HepG2 (cell line): ENCODE results near the gene PC. TPM values are rescaled to one million over a fixed set of nuclear protein-coding genes. Genes with fewer than 3 reads are reported as not detected.

Experiments used
- ATAC-seq: fragments of 200-7000 bp; cut with Tn5 transposase; 3 replicates; pipeline ENCODE4 v1.9.1; 2020; ENCODE audit warnings: mild to moderate bottlenecking, moderate library complexity
- BruUV-seq: library from RNA; stranded (reverse); fragments of 400-500 nt; replicated peaks from 2 replicates; lab custom pipeline; 2021; lab: Mats Ljungman, UMichigan
- CTCF ChIA-PET: fragments of 300-600 bp; formaldehyde crosslinking; extraction: SDS; loops from one replicate; lab custom pipeline; 2021; ENCODE audit warnings: low total read pairs, inconsistent platforms, low intra/inter-chr PET ratio; lab: Yijun Ruan, JAX
- POLR2A ChIA-PET: fragments of 350-600 bp; sonication (Branson Sonifier 250); formaldehyde crosslinking; loops from one replicate; lab custom pipeline; 2020; ENCODE audit warnings: antibody characterized with exemption, inconsistent platforms; lab: Yijun Ruan, JAX
- DNase-seq: peaks from one replicate; pipeline ENCODE4 v3.0.0-alpha.2; 2015; ENCODE audit warnings: low spot score
- FAIRE-seq: peaks from 3 replicates; lab custom pipeline; 2011; peaks lifted over from hg19 to GRCh38; lab: Jason Lieb, UNC
- H2AFZ ChIP-seq: one replicate; pipeline ENCODE4 v1.6.1; 2011; ENCODE audit warnings: low read length, inconsistent platforms
- H3K27ac ChIP-seq: fragments of 300-600 bp; 3 replicates; pipeline ENCODE4 v1.8.0; 2011; ENCODE audit warnings: mixed run types, mild to moderate bottlenecking, mixed read lengths, low read length, inconsistent platforms; ENCODE audit not compliant: insufficient read depth; ENCODE audit errors: extremely low read length
- H3K27me3 ChIP-seq, 2 experiments: fragments of 200-600 bp in 1 of 2; 2 replicates in 1 of 2; 3 replicates in 1 of 2; pipeline versions ENCODE4 v1.6.0 to v1.8.0; 2011; ENCODE audit warnings: low read length in 2 of 2, mild to moderate bottlenecking in 2 of 2, moderate library complexity in 2 of 2, inconsistent platforms in 1 of 2; ENCODE audit not compliant: insufficient read depth in 2 of 2, control insufficient read depth in 1 of 2
- H3K36me3 ChIP-seq, 2 experiments: fragments of 200-600 bp in 1 of 2; replicated peaks in 1 of 2; 2 replicates in 1 of 2; 3 replicates in 1 of 2; pipeline versions ENCODE4 v1.5.1 to v1.8.0; 2011; ENCODE audit warnings: low read length in 2 of 2, inconsistent platforms in 1 of 2; ENCODE audit not compliant: insufficient read depth in 2 of 2, control insufficient read depth in 1 of 2
- H3K4me1 ChIP-seq: 2 replicates; pipeline ENCODE4 v1.5.1; 2012; ENCODE audit warnings: low read length, inconsistent platforms; ENCODE audit not compliant: insufficient read depth
- H3K4me2 ChIP-seq: 2 replicates; pipeline ENCODE4 v1.6.0; 2011; ENCODE audit warnings: low read depth, low read length, inconsistent platforms
- H3K4me3 ChIP-seq, 3 experiments: fragments of 200-600 bp in 1 of 3; sonication (generic), shearing (Covaris generic) in 1 of 3; replicated peaks in 1 of 3; 2 replicates each; pipeline ENCODE4 v1.5.1; 2011 to 2016; ENCODE audit warnings: low read length in 3 of 3, inconsistent platforms in 2 of 3, low read depth in 2 of 3, mild to moderate bottlenecking in 2 of 3, control low read depth in 1 of 3, mixed read lengths in 1 of 3; ENCODE audit not compliant: insufficient read depth in 1 of 3
- H3K79me2 ChIP-seq: one replicate; pipeline ENCODE4 v1.6.1; 2011; ENCODE audit warnings: low read length, inconsistent platforms; ENCODE audit not compliant: insufficient read depth
- H3K9ac ChIP-seq: 2 replicates; pipeline ENCODE4 v1.6.0; 2011; ENCODE audit warnings: mild to moderate bottlenecking, low read depth, low read length, inconsistent platforms; ENCODE audit not compliant: insufficient read depth
- H3K9me3 ChIP-seq: 2 replicates; pipeline ENCODE4 v1.5.1; 2012; ENCODE audit warnings: mild to moderate bottlenecking, low read length
- H4K20me1 ChIP-seq: 2 replicates; pipeline ENCODE4 v1.6.0; 2011; ENCODE audit warnings: inconsistent platforms, mild to moderate bottlenecking, low read length, moderate library complexity; ENCODE audit not compliant: insufficient read depth
- AGO2 ChIP-seq: fragments of 200-400 bp; formaldehyde crosslinking; optimal IDR thresholded peaks from 2 replicates; pipeline ENCODE3; 2017; ENCODE audit warnings: mild to moderate bottlenecking, low read depth, low read length, moderate library complexity
- ATF1 ChIP-seq: IDR thresholded peaks from 2 replicates; pipeline ENCODE4 v1.6.1; 2016; ENCODE audit warnings: mild to moderate bottlenecking, control low read depth
- GABPA ChIP-seq, 2 experiments: IDR thresholded peaks; 2 replicates each; pipeline ENCODE4 v1.6.1; 2011 to 2016; ENCODE audit warnings: low read depth in 2 of 2, low read length in 1 of 2, missing biosample characterization in 1 of 2, missing genetic modification characterization in 1 of 2
- MXD4 ChIP-seq: IDR thresholded peaks from 2 replicates; pipeline ENCODE4 v1.6.1; 2016; ENCODE audit warnings: mild to moderate bottlenecking, missing biosample characterization, missing genetic modification reagents
- RXRA ChIP-seq: sonication (generic); formaldehyde crosslinking; IDR thresholded peaks from 2 replicates; pipeline ENCODE4 v1.5.1; 2020; ENCODE audit warnings: missing genetic modification reagents
- SPEN ChIP-seq: sonication (generic); formaldehyde crosslinking; IDR thresholded peaks from 2 replicates; pipeline ENCODE4 v1.5.1; 2020; ENCODE audit warnings: low read depth, mild to moderate bottlenecking, missing genetic modification reagents
- ZBTB4 ChIP-seq: sonication (generic); formaldehyde crosslinking; IDR thresholded peaks from 2 replicates; pipeline ENCODE4 v1.4.0; 2020; ENCODE audit warnings: missing genetic modification reagents, mild to moderate bottlenecking, borderline replicate concordance
- ZMYM3 ChIP-seq: sonication (generic); formaldehyde crosslinking; IDR thresholded peaks from 2 replicates; pipeline ENCODE4 v1.5.1; 2020; ENCODE audit warnings: mild to moderate bottlenecking, missing genetic modification reagents
- ZNF773 ChIP-seq: sonication (generic); formaldehyde crosslinking; IDR thresholded peaks from 2 replicates; pipeline ENCODE4 v1.4.0; 2020; ENCODE audit warnings: missing genetic modification reagents, borderline replicate concordance
- ZSCAN30 ChIP-seq: sonication (generic); formaldehyde crosslinking; IDR thresholded peaks from 2 replicates; pipeline ENCODE4 v1.5.0; 2020; ENCODE audit warnings: mild to moderate bottlenecking, missing genetic modification reagents
- WGBS: methylation state at CpG from one replicate; pipeline ENCODE4 v1.1.6; 2017; ENCODE audit warnings: low lambda C conversion rate; 5-methylcytosine and 5-hydroxymethylcytosine counted together
- in situ Hi-C: cut with HindIII; loops from 2 replicates; pipeline ENCODE4 v1.10.0; 2017; ENCODE audit warnings: low pct_unique_long_range_greater_than_20kb; ENCODE audit not compliant: extremely low pct_ligation_motif_present
- intact Hi-C: fragments of 100-400 bp; cut with micrococcal nuclease; formaldehyde crosslinking; loops from one replicate; pipeline ENCODE4 v1.10.0; 2022; ENCODE audit not compliant: unreplicated experiment
- polyA plus RNA-seq, 8 experiments: library from polyadenylated mRNA; depleted of rRNA in 3 of 8; stranded (reverse) in 7 of 8; unstranded in 1 of 8; fragments of >200 nt; fragmentation: Illumina TruSeq in 4 of 8; extraction: Trizol in 4 of 8; gene quantifications; 2 replicates each; pipeline versions ENCODE4 v1.2.1 to v1.2.3, GENCODE V29; 2011 to 2016; ENCODE audit warnings: low read depth in 4 of 8, missing spikeins in 1 of 8, mixed read lengths in 1 of 8; ENCODE audit not compliant: insufficient read depth in 1 of 8
- total RNA-seq, 5 experiments: library from RNA; depleted of rRNA; stranded (reverse); fragments of >200 nt; fragmentation: Illumina TruSeq; extraction: Trizol; gene quantifications; 2 replicates each; pipeline ENCODE4 v1.2.3, GENCODE V29; 2016; ENCODE audit warnings: low read depth in 1 of 5
- TF ChIP-seq, protein P1 (sequence below): IDR thresholded peaks from 2 replicates; pipeline ENCODE4 v1.6.1; 2016; ENCODE audit warnings: low read depth, borderline replicate concordance

Gene PC
- total and polyA plus RNA-seq, 2 of the 13 experiments (the other 11 are each of a cell fraction or from before 2014, with no cell fraction given) = 29.0 to 39.0 TPM

DNA sequence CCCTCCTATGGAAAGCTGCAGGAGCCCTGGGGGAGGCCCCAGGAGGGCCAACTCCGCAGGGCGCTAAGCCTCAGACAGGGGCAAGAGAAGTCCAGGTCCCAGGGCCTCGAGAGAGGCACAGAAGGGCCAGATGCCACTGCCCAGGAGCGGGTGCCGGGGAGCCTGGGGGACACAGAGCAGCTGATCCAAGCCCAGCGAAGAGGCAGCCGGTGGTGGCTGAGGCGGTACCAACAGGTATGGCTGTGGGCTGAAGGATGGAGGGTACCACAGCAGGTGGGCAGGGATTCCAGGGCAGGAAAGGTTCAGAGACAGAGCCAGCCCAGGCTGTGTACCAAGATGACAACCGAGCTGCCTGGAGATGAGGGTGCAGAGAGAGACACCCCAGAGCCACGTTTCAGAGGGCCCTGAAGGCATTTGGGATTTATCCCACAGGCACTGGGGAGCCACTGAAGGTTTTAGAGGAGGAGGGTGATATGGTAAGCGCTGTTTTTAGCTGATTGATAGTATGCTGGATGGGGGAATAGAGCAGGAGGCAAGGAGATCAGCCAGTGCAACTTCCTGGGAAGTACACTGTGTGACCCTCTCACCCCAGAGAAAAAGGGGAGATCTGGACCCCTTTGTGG, 17.3 kb upstream of the PC start:
- H3K9me3 ChIP-seq = peaks cover 17% of the 10 kb centered on the region
- H3K4me1 ChIP-seq = peaks cover 58% of the 10 kb centered on the region
- 31% methylated on average over 5 of the region's 11 CpGs for WGBS
- H3K9ac ChIP-seq = no peak overlapping the region
- H3K4me2 ChIP-seq = peak overlapping the region; percentile 65
- POLR2A ChIA-PET = interaction anchor here (0.9 to 3.1 kb wide), 5 partner anchors 17 to 133 kb away, joined by 3 to 14 read pairs (median 3); partner anchors contain the start of genes PC and RCE1
- CTCF ChIA-PET = interaction anchor here (0.8 to 1.9 kb wide), 3 partner anchors 92 to 141 kb away, joined by 4 to 5 read pairs (median 5); no protein-coding TSS in a partner anchor
- intact Hi-C loops (loop anchor here (2.0 to 5.0 kb wide), 4 partner anchors 73 to 281 kb away; partner anchors contain the start of gene RCE1), in situ Hi-C loops (loop anchor here (5.0 to 10.0 kb wide), 2 partner anchors 131 to 283 kb away; partner anchors contain the start of gene RCE1)
- no peaks in the 10 kb centered on the region for H3K27me3 ChIP-seq
- H3K4me3 ChIP-seq = peak overlapping the region in 1 of 3 experiments; percentile 59; a peak in 1 of 6 replicates
- H2AFZ ChIP-seq = no peak overlapping the region
- H3K36me3 ChIP-seq = no peaks in the 10 kb centered on the region
- H3K27ac ChIP-seq = no peak overlapping the region
- no TSS peak for BruUV-seq
- H4K20me1 ChIP-seq = no peaks in the 10 kb centered on the region
- peak; percentile 67 for TF ChIP-seq ZMYM3
- 0 out of 2 replicates have a peak, but pooled peaks have one; percentile 12 for TF ChIP-seq RXRA
- TF ChIP-seq ATF1 (CRISPR knock-in tag) = no peak
- TF ChIP-seq, all 625 proteins: peak for 2
- ATAC-seq (peak; percentile 15), DNase-seq (no peak), FAIRE-seq (no peak)
- no peaks in the 10 kb centered on the region for H3K79me2 ChIP-seq

DNA sequence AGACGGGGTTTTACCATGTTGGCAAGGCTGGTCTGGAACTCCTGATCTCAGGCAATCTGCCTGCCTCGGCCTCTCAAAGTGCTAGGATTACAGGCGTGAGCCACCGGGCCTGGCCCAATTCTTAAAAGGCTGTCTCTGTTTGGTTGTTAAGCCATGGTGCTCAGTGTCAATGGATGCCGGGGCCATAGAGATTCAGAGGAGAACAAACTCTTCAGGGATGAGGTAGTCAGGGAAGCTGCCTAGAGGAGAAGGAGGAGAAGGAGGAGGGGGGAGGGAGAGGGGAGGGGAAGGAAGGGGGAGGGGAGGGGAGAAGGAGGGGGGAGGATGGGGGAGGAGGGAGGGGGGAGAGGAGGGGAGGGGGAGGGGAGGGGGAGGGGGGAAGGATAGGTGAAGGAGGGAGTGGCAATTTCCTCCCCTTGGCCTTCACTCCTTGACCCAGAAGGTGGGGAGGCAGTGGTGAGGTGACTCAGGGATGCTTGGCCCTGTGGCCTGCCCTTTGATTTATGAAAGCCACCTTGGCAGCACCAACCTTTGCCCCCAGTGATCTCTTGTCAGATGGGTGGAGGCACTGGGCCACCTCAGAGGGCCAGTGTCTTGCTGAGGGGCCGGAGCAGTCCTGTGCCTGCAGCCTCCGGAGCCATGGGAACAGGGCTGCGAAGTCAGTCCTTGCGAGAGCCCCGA, 16.7 kb upstream of the PC start, which contains the start of gene C11orf86:
Gene C11orf86 (plus strand): TSS at position 581 of the 681 bp plus-strand sequence. CDS start 59 bp downstream, at position 640.
- WGBS = 22% methylated on average over 6 of the region's 10 CpGs
- no peak within 1 kb of the TSS for H2AFZ ChIP-seq
- ATAC-seq (peak; percentile 18), DNase-seq (no peak), FAIRE-seq (no peak)
- no peak within 1 kb of the TSS for H3K9ac ChIP-seq
- CTCF ChIA-PET = interaction anchor here (1.7 to 1.9 kb wide), 2 partner anchors 106 to 141 kb away, joined by 4 to 5 read pairs; no protein-coding TSS in a partner anchor
- H3K4me2 ChIP-seq = peak within 1 kb of the TSS; percentile 65
- in situ Hi-C loops = loop anchor here (5.0 to 10.0 kb wide), 2 partner anchors 130 to 283 kb away; partner anchors contain the start of gene RCE1
- H3K4me3 ChIP-seq = peak within 1 kb of the TSS in 1 of 3 experiments; percentile 59; a peak in 1 of 6 replicates
- intact Hi-C loops = loop anchor here (2.0 to 5.0 kb wide), 2 partner anchors 72 to 133 kb away; partner anchors contain the start of gene RCE1
- no peaks in the 10 kb centered on the region for H3K27me3 ChIP-seq
- H3K27ac ChIP-seq = no peak within 1 kb of the TSS
- no peaks in the 10 kb centered on the region for H4K20me1 ChIP-seq
- H3K9me3 ChIP-seq = peaks cover 17% of the 10 kb centered on the region
- BruUV-seq = no TSS peak
- H3K36me3 ChIP-seq = no peaks in the 10 kb centered on the region
- H3K4me1 ChIP-seq = peaks cover 65% of the 10 kb centered on the region
- POLR2A ChIA-PET = interaction anchor here (1.1 to 3.1 kb wide), 3 partner anchors 16 to 119 kb away, joined by 5 to 14 read pairs (median 5); partner anchors contain the start of gene PC
- H3K79me2 ChIP-seq = no peaks in the 10 kb centered on the region
- TF ChIP-seq ZSCAN30 = no peak
- TF ChIP-seq ZNF773 = no peak
- no peak for TF ChIP-seq ZBTB4 (CRISPR knock-in tag)
- TF ChIP-seq GABPA (IDR thresholded peaks at IDR 0.05; ENCODE audit: low read depth, low read length) = no peak
- TF ChIP-seq GABPA (CRISPR knock-in tag; IDR thresholded peaks at IDR 0.05; ENCODE audit: low read depth) = no peak
- TF ChIP-seq, protein P1, sequence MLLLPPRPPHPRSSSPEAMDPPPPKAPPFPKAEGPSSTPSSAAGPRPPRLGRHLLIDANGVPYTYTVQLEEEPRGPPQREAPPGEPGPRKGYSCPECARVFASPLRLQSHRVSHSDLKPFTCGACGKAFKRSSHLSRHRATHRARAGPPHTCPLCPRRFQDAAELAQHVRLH (CRISPR knock-in tag) = 0 out of 2 replicates have a peak, but pooled peaks have one; percentile 1
- TF ChIP-seq AGO2 = no peak
- no peak for TF ChIP-seq ATF1 (CRISPR knock-in tag)
- no peak for TF ChIP-seq MXD4 (CRISPR knock-in tag)
- no peak for TF ChIP-seq SPEN (CRISPR knock-in tag)
- TF ChIP-seq ZMYM3 = no peak
